Muscle layer of duodenum (tissue), 2 donors: ENCODE results near the gene PARD6B.
"Not testable (repeated sequence)": the region's sequence is repeated elsewhere in the genome, so short reads cannot be mapped to it uniquely, and the experiment has no call there.

Experiments used
- H3K27ac ChIP-seq: one replicate; pipeline ENCODE4 v1.7.0; 2013; ENCODE audit warnings: mild to moderate bottlenecking, low read length
- H3K27me3 ChIP-seq: one replicate; pipeline ENCODE4 v1.7.0; 2013; ENCODE audit warnings: low read depth, mild to moderate bottlenecking, control low read depth, low read length
- H3K36me3 ChIP-seq, 2 donors: one replicate each; pipeline ENCODE4 v1.7.0; 2013; ENCODE audit warnings: low read length in 2 of 2, control low read depth in 1 of 2, mild to moderate bottlenecking in 1 of 2; ENCODE audit not compliant: insufficient read depth in 2 of 2, control insufficient read depth in 1 of 2
- H3K4me1 ChIP-seq, 2 donors: one replicate each; pipeline ENCODE4 v1.7.0; 2013; ENCODE audit warnings: low read length in 2 of 2, mild to moderate bottlenecking in 2 of 2, control low read depth in 1 of 2, moderate library complexity in 1 of 2; ENCODE audit not compliant: insufficient read depth in 2 of 2, control insufficient read depth in 1 of 2
- H3K4me3 ChIP-seq, 2 donors: one replicate each; pipeline ENCODE4 v1.7.0; 2013; ENCODE audit warnings: low read length in 2 of 2, low read depth in 1 of 2, mild to moderate bottlenecking in 1 of 2
- H3K9me3 ChIP-seq, 2 donors: one replicate each; pipeline ENCODE4 v1.7.0; 2013; ENCODE audit warnings: low read length in 2 of 2, control low read depth in 1 of 2, mild to moderate bottlenecking in 1 of 2; ENCODE audit not compliant: control insufficient read depth in 1 of 2
- donor health status: healthy.

PARD6B gene

DNA sequence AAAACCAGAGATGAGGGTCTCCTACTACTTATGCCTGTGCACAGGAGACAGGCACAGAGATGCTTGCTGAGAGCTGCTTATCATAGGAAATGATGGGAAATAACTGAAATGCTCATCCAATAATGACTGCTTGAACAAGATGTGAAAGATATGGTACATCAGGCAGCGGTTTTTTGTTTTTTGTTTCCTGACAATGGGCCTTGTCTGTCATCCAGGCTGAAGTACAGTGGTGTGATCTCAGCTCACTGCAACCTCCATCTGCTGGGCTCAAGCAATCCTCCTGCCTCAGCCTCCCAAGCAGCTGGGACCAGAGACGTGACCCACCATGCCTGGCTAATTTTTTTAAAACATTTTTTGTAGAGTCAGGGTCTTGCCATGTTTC, 38.8 kb upstream of the PARD6B start:
- peaks cover 0 to 36% of the 10 kb centered on the region in 2 donors for H3K4me1 ChIP-seq
- H3K4me3 ChIP-seq = peak overlapping the region in 1 of 2 donors; percentile 77

GRCh38 chr20:50693001-50693400, 38.4 kb upstream of the PARD6B start:
- peaks cover 0 to 35% of the 10 kb centered on the region in 2 donors for H3K4me1 ChIP-seq
- H3K36me3 ChIP-seq = no peaks in the 10 kb centered on the region
- H3K27ac ChIP-seq = no peak overlapping the region
- H3K9me3 ChIP-seq = no peaks in the 10 kb centered on the region
- H3K27me3 ChIP-seq = peaks cover 16% of the 10 kb centered on the region
- H3K4me3 ChIP-seq = no peak overlapping the region

More for the DNA sequence above, 38.8 kb upstream of the PARD6B start:
- Histone ChIP-seq H3K27ac (peak overlapping the region; percentile 51), H3K9me3 (no peaks in the 10 kb centered on the region), H3K36me3 (no peaks in the 10 kb centered on the region), H3K27me3 (peaks cover 16% of the 10 kb centered on the region)

DNA sequence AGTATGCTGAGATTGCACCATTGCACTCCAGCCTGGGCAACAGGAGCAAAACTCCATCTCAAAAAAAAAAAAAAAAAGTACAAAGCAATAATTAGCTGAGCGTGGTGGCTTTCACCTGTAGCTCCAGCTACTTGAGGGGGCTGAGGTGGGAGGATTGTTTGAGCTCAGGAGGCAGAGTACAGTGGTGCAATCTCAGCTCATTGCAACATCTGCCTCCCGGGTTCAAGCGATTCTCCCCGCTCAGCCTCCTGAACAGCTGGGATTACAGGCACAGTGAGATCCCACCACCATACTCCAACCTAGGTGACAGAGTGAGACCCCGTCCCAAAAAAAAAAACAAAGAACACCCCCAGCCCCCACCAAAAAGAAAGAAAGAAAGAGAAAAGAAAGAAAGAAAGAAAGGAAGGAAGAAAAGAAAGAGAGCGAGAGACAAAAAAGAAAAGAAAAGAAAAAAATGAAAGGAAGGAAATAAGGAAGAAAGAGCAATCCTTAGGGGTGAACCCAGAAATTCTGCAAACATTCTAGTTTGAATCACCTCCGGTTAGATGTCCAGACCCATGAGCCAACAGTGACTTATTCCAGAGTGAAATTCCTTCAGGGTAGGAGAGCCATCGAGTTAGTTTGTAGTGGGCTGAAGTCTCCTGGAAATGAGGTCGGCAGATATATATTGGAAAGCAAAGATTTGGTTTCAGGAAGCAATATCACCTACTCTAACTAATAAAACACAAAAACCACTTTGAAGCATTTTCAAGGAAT, 36.8 kb upstream of the PARD6B start:
- Histone ChIP-seq H3K4me1 (peaks cover 0 to 32% of the 10 kb centered on the region in 2 donors), H3K9me3 (no peaks in the 10 kb centered on the region), H3K27me3 (peaks cover 16% of the 10 kb centered on the region), H3K27ac (no peak overlapping the region), H3K36me3 (no peaks in the 10 kb centered on the region), H3K4me3 (no peak overlapping the region)

DNA sequence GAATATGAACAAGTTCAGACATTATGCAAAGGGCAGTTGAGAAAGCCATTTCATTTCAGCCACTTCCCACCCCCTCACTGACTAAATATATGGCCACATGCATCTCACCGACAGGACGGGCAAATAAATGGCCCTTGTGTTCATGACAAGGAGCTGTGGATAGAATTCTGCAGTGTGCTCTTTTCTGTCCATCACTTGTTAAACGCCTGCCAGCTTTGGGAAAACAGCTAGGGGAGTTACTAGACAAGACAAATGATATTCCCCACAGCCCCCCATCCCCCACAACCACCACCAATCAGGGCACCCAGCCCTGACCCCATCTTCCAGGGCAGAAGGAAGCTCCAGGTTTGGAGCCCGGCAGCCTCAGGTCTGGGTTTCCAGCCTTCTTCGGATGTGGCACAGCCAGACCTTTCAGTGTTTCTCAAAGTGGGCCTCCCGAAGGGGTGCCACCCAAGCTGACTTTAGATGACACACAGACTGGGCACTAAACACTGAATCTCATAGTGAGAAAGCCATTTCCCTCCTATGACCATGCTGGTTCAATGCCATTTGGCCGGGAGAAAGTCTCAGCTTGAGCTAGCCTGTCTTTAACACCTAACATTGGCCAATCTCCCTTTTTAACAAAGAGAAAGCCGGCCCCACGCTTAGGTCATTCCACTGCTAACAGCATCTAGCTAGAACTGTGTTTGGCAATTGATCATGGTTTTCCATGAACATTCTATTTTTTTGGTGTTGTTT, 36.1 kb upstream of the PARD6B start:
- H3K4me3 ChIP-seq = no peak overlapping the region
- no peaks in the 10 kb centered on the region for H3K9me3 ChIP-seq
- H3K27me3 ChIP-seq = peaks cover 16% of the 10 kb centered on the region
- H3K36me3 ChIP-seq = no peaks in the 10 kb centered on the region
- H3K4me1 ChIP-seq = peaks cover 0 to 25% of the 10 kb centered on the region in 2 donors
- H3K27ac ChIP-seq = no peak overlapping the region

DNA sequence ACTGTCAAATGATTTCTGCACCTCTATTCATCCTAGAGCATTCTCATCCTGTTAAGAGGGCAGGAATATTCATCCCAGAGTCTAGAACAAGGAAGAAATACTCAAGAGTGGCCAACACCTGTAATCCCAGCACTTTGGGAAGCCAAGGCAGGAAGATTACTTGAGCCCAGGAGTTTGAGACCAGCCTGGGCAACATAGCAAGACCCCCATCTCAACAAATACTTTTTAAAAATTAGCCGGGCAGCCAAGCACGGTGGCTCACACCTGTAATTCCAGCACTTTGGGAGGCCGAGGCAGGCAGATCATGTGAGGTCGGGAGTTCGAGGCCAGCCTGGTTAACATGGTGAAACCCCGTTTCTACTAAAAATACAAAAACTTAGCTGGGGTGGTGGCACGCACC, 33.1 kb upstream of the PARD6B start:
- H3K4me1 ChIP-seq, H3K4me3 ChIP-seq, H3K36me3 ChIP-seq, H3K27me3 ChIP-seq, H3K27ac ChIP-seq, H3K9me3 ChIP-seq: not testable (repeated sequence)

GRCh38 chr20:50699688-50700087, 31.7 kb upstream of the PARD6B start:
- no peaks in the 10 kb centered on the region for H3K36me3 ChIP-seq
- no peaks in the 10 kb centered on the region for H3K9me3 ChIP-seq
- no peak overlapping the region for H3K4me3 ChIP-seq
- no peak overlapping the region for H3K27ac ChIP-seq
- H3K4me1 ChIP-seq = peaks cover 0 to 5% of the 10 kb centered on the region in 2 donors
- H3K27me3 ChIP-seq = no peaks in the 10 kb centered on the region

GRCh38 chr20:50701041-50701963, 30.1 kb upstream of the PARD6B start:
- no peaks in the 10 kb centered on the region for H3K9me3 ChIP-seq
- H3K4me1 ChIP-seq = no peaks in the 10 kb centered on the region
- no peak overlapping the region for H3K4me3 ChIP-seq
- no peak overlapping the region for H3K27ac ChIP-seq
- no peaks in the 10 kb centered on the region for H3K27me3 ChIP-seq
- no peaks in the 10 kb centered on the region for H3K36me3 ChIP-seq

- not testable (repeated sequence) for H3K4me1 ChIP-seq, H3K27ac ChIP-seq, H3K9me3 ChIP-seq, H3K36me3 ChIP-seq, H3K4me3 ChIP-seq, H3K27me3 ChIP-seq
Observed at GRCh38 chr20:50703651-50704438, 27.5 kb upstream of the PARD6B start.

DNA sequence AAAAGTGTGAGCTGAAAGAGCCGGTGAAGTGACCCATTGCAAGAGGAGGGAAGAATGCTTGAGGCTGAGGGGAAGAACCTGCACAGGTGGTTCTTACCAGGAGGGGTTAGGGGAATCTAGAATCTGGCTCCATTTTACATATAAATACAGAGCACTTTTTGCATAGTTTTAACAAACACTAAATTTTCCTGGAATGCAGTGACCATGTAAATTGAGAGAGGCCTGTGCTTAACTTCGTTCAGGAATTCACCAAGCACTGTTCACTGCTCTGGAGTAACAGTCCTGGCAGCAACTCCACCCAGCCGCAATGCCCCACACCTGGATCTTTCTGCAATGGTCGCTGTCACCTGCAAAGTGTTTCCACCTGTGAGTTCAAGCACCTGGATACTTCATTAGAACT, 26.9 kb upstream of the PARD6B start:
- H3K36me3 ChIP-seq = no peaks in the 10 kb centered on the region
- H3K27me3 ChIP-seq = no peaks in the 10 kb centered on the region
- no peak overlapping the region for H3K27ac ChIP-seq
- H3K9me3 ChIP-seq = no peaks in the 10 kb centered on the region
- H3K4me3 ChIP-seq = no peak overlapping the region
- H3K4me1 ChIP-seq = no peaks in the 10 kb centered on the region

DNA sequence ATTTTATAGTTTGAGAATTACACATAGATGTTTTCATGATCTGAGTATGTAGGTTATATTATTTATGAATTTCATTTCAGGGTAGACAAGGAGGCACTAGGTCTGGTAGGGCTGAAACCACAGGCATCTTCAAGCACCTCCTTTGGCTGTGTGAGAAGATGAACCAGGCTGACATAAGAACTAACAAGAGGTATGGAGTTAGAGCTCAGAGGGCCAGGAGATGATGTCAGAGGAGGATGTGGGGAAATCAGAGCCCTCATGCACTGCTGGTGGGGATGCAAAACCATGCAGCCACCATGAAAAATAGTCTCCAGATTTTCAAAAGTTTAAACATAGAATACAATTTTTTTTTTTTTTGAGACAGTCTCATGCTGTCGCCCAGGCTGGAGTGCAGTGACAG, 26.4 kb upstream of the PARD6B start:
- H3K4me3 ChIP-seq = no peak overlapping the region
- H3K4me1 ChIP-seq = no peaks in the 10 kb centered on the region
- no peak overlapping the region for H3K27ac ChIP-seq
- H3K9me3 ChIP-seq = no peaks in the 10 kb centered on the region
- H3K27me3 ChIP-seq = no peaks in the 10 kb centered on the region
- no peaks in the 10 kb centered on the region for H3K36me3 ChIP-seq
